GM21576 (cell line): ENCODE results near the gene TSPAN33.

ENCODE experiments used
- ATAC-seq: cut with Tn5 transposase; IDR thresholded peaks from one replicate; pipeline ENCODE4 v1.9.1; 2021; ENCODE audit warnings: mild to moderate bottlenecking, moderate library complexity; ENCODE audit not compliant: unreplicated experiment

The TSPAN33 gene

GRCh38 chr7:129134356-129134987 is 10.0 kb upstream of the TSPAN33 start:
- no peak for ATAC-seq

GRCh38 chr7:129136887-129137642 is 7.4 kb upstream of the TSPAN33 start:
- no peak for ATAC-seq

GRCh38 chr7:129143724-129144094 is 798 bp upstream of the TSPAN33 start:
- no peak for ATAC-seq

- ATAC-seq, result no peak
Measured at GRCh38 chr7:129144834-129145668, 544 bp downstream of the TSPAN33 start.

GRCh38 chr7:129146237-129146979 is 1.9 kb downstream of the TSPAN33 start:
- peak; percentile 61 for ATAC-seq

GRCh38 chr7:129147731-129148130 is 3.2 kb downstream of the TSPAN33 start:
- no peak for ATAC-seq

GRCh38 chr7:129149511-129149910 is 5.0 kb downstream of the TSPAN33 start:
- ATAC-seq, result no peak

- ATAC-seq, result no peak
Measured at GRCh38 chr7:129150199-129150996, 5.9 kb downstream of the TSPAN33 start.

GRCh38 chr7:129157651-129158050 is 13.1 kb downstream of the TSPAN33 start:
- ATAC-seq, result no peak

GRCh38 chr7:129159539-129159938 is 15.0 kb downstream of the TSPAN33 start:
- no peak for ATAC-seq

- no peak for ATAC-seq
Measured at GRCh38 chr7:129160161-129160905, 15.8 kb downstream of the TSPAN33 start.

- ATAC-seq, result no peak
Measured at GRCh38 chr7:129161524-129162225, 17.2 kb downstream of the TSPAN33 start.

- no peak for ATAC-seq
Measured at GRCh38 chr7:129162732-129163131, 18.2 kb downstream of the TSPAN33 start.

- no peak for ATAC-seq
Measured at GRCh38 chr7:129163875-129164544, 19.5 kb downstream of the TSPAN33 start.

- peak; percentile 52 for ATAC-seq
Measured at GRCh38 chr7:129166745-129167144, 22.2 kb downstream of the TSPAN33 start.

GRCh38 chr7:129167817-129168216 is 23.3 kb downstream of the TSPAN33 start:
- no peak for ATAC-seq

- no peak for ATAC-seq
Measured at GRCh38 chr7:129168231-129169021, 23.9 kb downstream of the TSPAN33 start.
